Measurements from ENCODE around the gene MTF2. TPM values are rescaled to one million over a fixed set of nuclear protein-coding genes. Genes with fewer than 3 reads are reported as not detected.
A peak's percentile ranks its signal among the peaks of the same experiment; 100 is the strongest.

The MTF2 gene
- total RNA-seq, 1 experiment from 2014 or later, result 110 TPM

GRCh38 chr1:93179886-93180722 is 101.0 kb downstream of the MTF2 start, which contains the start of gene TMED5:
TSS of gene TMED5 (minus strand) at chr1:93180413. CDS start at chr1:93180242, 171 bp downstream.
- Histone ChIP-seq H3K4ac (ENCODE audit: low read depth, low read length) (no peak within 1 kb of the TSS), H2BK15ac (ENCODE audit: low read depth, low read length) (no peak within 1 kb of the TSS), H3T11ph (ENCODE audit: low read length) (no peak within 1 kb of the TSS), H2BK20ac (ENCODE audit: low read depth, low read length, poor library complexity, severe bottlenecking) (no peak within 1 kb of the TSS), H3K79me1 (ENCODE audit: insufficient read depth, low read depth, low read length, poor library complexity, severe bottlenecking) (peaks cover 4% of the 10 kb centered on the region), H3K23me2 (ENCODE audit: insufficient read length, low read depth, low read length, poor library complexity, severe bottlenecking) (no peaks in the 10 kb centered on the region), H3K23ac (ENCODE audit: insufficient read length, low read depth, low read length) (no peak within 1 kb of the TSS), H2AFZ (ENCODE audit: low read length) (no peak within 1 kb of the TSS), H2AK5ac (ENCODE audit: insufficient read length, low read length) (no peak within 1 kb of the TSS), H2BK120ac (ENCODE audit: low read depth, low read length, poor library complexity, severe bottlenecking) (no peak within 1 kb of the TSS), H3K18ac (ENCODE audit: insufficient read length, low read depth, low read length) (peak within 1 kb of the TSS; percentile 40), H3K14ac (ENCODE audit: insufficient read depth, low read length) (0 out of 2 replicates have a peak within 1 kb of the TSS, but pooled peaks have one; percentile 23), H2BK5ac (ENCODE audit: insufficient read length, low read length) (no peak within 1 kb of the TSS), H3K4me1 (ENCODE audit: insufficient read depth, low read length) (no peaks in the 10 kb centered on the region), H4K5ac (ENCODE audit: insufficient read length, low read depth, low read length) (no peak within 1 kb of the TSS), H4K20me1 (ENCODE audit: control insufficient read depth, insufficient read depth, insufficient read length) (no peaks in the 10 kb centered on the region), H3K9me3 (ENCODE audit: control insufficient read depth, low read depth, low read length) (no peaks in the 10 kb centered on the region), H2BK12ac (ENCODE audit: insufficient read length, low read depth, low read length) (no peak within 1 kb of the TSS), H3K27me3 (ENCODE audit: insufficient read depth, low read length) (no peaks in the 10 kb centered on the region), H3K9ac (ENCODE audit: extremely low read depth, insufficient read length, low read length) (peak within 1 kb of the TSS; percentile 62), H3K56ac (ENCODE audit: insufficient read length, low read depth, low read length) (no peak within 1 kb of the TSS), H4K8ac (replicated peaks; ENCODE audit: insufficient read length, low read depth, low read length) (no peak within 1 kb of the TSS), H4K91ac (ENCODE audit: insufficient read length, low read depth, low read length) (no peak within 1 kb of the TSS), H3K79me2 (ENCODE audit: insufficient read depth, low read length) (peaks cover 6% of the 10 kb centered on the region; the same call in 1 of the 2 replicates), H3K27ac (ENCODE audit: insufficient read length, low read depth, low read length) (peak within 1 kb of the TSS; percentile 12), H3K4me2 (ENCODE audit: insufficient read depth, insufficient read length, low read length) (peak within 1 kb of the TSS; percentile 75)
- peak within 1 kb of the TSS; percentile 92 to 99 (median 99); a peak in 6 of 7 replicates for H3K27ac Mint-ChIP-seq
- H3K27me3 Mint-ChIP-seq (ENCODE audit: low read depth), result no peaks in the 10 kb centered on the region; the same call in 1 of the 2 replicates
- peak; percentile 98 for DNase-seq
- peaks cover 0 to 5% (median 0%) of the 10 kb centered on the region in 3 experiments; a peak in 3 of 7 replicates for H3K36me3 Mint-ChIP-seq (ENCODE audit: insufficient read depth in 1 of 3, low read depth in 3 of 3)
- peak; percentile 29; the same call in 1 of the 3 replicates for TF ChIP-seq CTCF (conservative IDR thresholded peaks at IDR 0.05)
- H3K9me3 Mint-ChIP-seq, result no peaks in the 10 kb centered on the region
- H3K4me1 Mint-ChIP-seq, result peaks cover 28 to 38% of the 10 kb centered on the region in 2 experiments
- no CpG with 5 or more reads among the region's 78 CpGs for WGBS (ENCODE audit: extremely low coverage, insufficient read length, low lambda C conversion rate)
- peak within 1 kb of the TSS; percentile 91 to 94 for H3K4me3 Mint-ChIP-seq
